Measurements from ENCODE around the gene GRID2. TPM values are rescaled to one million over a fixed set of nuclear protein-coding genes. Genes with fewer than 3 reads are reported as not detected.

Gene GRID2
- total and polyA plus RNA-seq, 8 donors, result 0.14 to 0.36 (median 0.22) TPM

GRCh38 chr4:93781198-93781597 lies 1477.4 kb downstream of the GRID2 start:
- no peak for TF ChIP-seq CTCF (IDR thresholded peaks at IDR 0.05)
- Histone ChIP-seq H3K9me3 (no peaks in the 10 kb centered on the region), H3K27ac (no peak overlapping the region), H3K4me3 (no peak overlapping the region), H3K36me3 (no peaks in the 10 kb centered on the region), H3K27me3 (no peaks in the 10 kb centered on the region), H3K4me1 (no peaks in the 10 kb centered on the region)
- DNase-seq (peak in 1 of 4 donors; percentile 62), ATAC-seq (no peak)
- intact Hi-C loops (cut with DNase I), result no loop called here

- no peak overlapping the region for H3K27ac ChIP-seq
- no peaks in the 10 kb centered on the region for H3K4me1 ChIP-seq
- ATAC-seq (no peak), DNase-seq (no peak)
- no peaks in the 10 kb centered on the region for H3K36me3 ChIP-seq
- no peaks in the 10 kb centered on the region for H3K9me3 ChIP-seq
- H3K27me3 ChIP-seq, result no peaks in the 10 kb centered on the region
- intact Hi-C loops (cut with DNase I), result no loop called here
- H3K4me3 ChIP-seq, result no peak overlapping the region
- no peak for TF ChIP-seq CTCF (IDR thresholded peaks at IDR 0.05)
Observed at GRCh38 chr4:93786149-93786548, 1482.4 kb downstream of the GRID2 start.

- H3K36me3 ChIP-seq, result no peaks in the 10 kb centered on the region
- H3K9me3 ChIP-seq, result no peaks in the 10 kb centered on the region
- no peaks in the 10 kb centered on the region for H3K27me3 ChIP-seq
- peak; percentile 15 to 27 for TF ChIP-seq CTCF (IDR thresholded peaks at IDR 0.05)
- no peak overlapping the region for H3K27ac ChIP-seq
- no peak overlapping the region for H3K4me3 ChIP-seq
- intact Hi-C loops (cut with DNase I), result no loop called here
- ATAC-seq (peak; percentile 40), DNase-seq (peak in 1 of 4 donors; percentile 11)
- H3K4me1 ChIP-seq, result no peaks in the 10 kb centered on the region
Observed at GRCh38 chr4:93788712-93789111, 1484.9 kb downstream of the GRID2 start.

- no peak overlapping the region for H3K4me3 ChIP-seq
- no peaks in the 10 kb centered on the region for H3K36me3 ChIP-seq
- peak; percentile 65 to 66 for TF ChIP-seq CTCF (IDR thresholded peaks at IDR 0.05)
- ATAC-seq, result peak; percentile 88
- peak in 2 of 4 donors; percentile 46 to 67 for DNase-seq
- no peaks in the 10 kb centered on the region for H3K27me3 ChIP-seq
- intact Hi-C loops (cut with DNase I), result loop anchor here in 1 of 2 donors (10.0 kb wide), 1 partner anchor 333 kb away; no protein-coding TSS in a partner anchor
- no peak overlapping the region for H3K27ac ChIP-seq
- no peaks in the 10 kb centered on the region for H3K9me3 ChIP-seq
- H3K4me1 ChIP-seq, result no peaks in the 10 kb centered on the region
Observed at GRCh38 chr4:93791570-93792195, 1487.9 kb downstream of the GRID2 start.

- DNase-seq, result no peak
- H3K9me3 ChIP-seq, result no peaks in the 10 kb centered on the region
- no peak overlapping the region for H3K27ac ChIP-seq
- TF ChIP-seq CTCF (IDR thresholded peaks at IDR 0.05), result no peak
- no peak overlapping the region for H3K4me3 ChIP-seq
- no peak for ATAC-seq
- H3K4me1 ChIP-seq, result no peaks in the 10 kb centered on the region
- intact Hi-C loops (cut with DNase I), result no loop called here
- no peaks in the 10 kb centered on the region for H3K27me3 ChIP-seq
- H3K36me3 ChIP-seq, result no peaks in the 10 kb centered on the region
Observed at GRCh38 chr4:93802045-93802444, 1498.3 kb downstream of the GRID2 start.

All from left lung (tissue), 10 donors.